ENCODE data around the gene HINT3. TPM values are rescaled to one million over a fixed set of nuclear protein-coding genes. Genes with fewer than 3 reads are reported as not detected.

Gene HINT3
- total RNA-seq, 1 experiment from 2014 or later = 22.0 TPM

DNA sequence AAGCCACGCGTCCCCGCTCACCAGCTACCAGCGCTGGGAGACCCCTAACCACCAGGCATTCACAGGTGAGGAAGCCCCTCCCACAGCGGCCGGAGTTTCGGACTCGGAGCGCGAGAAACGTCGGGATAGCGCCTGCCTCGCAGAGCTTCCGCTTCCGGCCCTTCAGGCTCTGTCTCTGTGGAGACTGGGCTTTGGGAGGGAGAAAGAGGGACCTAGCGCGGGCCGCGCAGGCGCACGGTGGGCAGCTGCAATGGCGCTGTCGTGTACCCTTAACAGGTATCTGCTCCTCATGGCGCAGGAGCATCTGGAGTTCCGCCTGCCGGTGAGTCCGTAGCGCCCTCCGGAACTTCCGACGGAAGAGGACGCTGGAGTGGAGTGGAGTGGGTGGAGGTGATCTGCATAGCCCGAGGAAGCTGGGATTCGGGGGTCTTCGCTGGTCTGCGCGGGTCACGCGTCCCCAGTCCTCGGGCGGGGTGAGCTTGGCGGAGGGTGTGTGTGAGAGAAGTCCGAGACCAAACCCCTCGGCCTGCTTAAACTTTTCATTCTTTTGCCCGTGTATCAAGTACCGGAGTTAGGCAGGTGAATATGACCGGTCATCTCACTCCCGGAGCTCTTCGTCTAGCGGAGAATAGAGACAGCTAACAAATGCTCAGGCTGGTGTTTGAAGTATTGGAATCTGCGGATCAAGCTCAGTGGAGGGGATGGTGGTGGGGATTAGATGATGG, 29.9 kb downstream of the HINT3 start, which contains the start of gene TRMT11:
Gene TRMT11 (plus strand): TSS at position 240 of the 725 bp plus-strand sequence. CDS start 11 bp downstream, at position 251.
- H3K36me3 ChIP-seq (ENCODE audit: insufficient read depth, low read length) = peaks cover 15% of the 10 kb centered on the region
- peak; percentile 97 for DNase-seq
- H4K20me1 ChIP-seq (ENCODE audit: insufficient read depth, low read depth, low read length) = peaks cover 5% of the 10 kb centered on the region
- H3K4me3 ChIP-seq (ENCODE audit: low read length) = peak within 1 kb of the TSS; percentile 78
- H3K27ac ChIP-seq (ENCODE audit: low read length) = peak within 1 kb of the TSS; percentile 74
- no peaks in the 10 kb centered on the region for H3K27me3 ChIP-seq (ENCODE audit: low read length)
- no peaks in the 10 kb centered on the region for H3K9me2 ChIP-seq (replicated peaks; ENCODE audit: insufficient read depth, low read length)
- H3K4me2 ChIP-seq (ENCODE audit: low read depth, low read length, poor library complexity, severe bottlenecking) = peak within 1 kb of the TSS; percentile 90
- H3K9ac ChIP-seq (ENCODE audit: low read length) = peak within 1 kb of the TSS; percentile 82
- H2AFZ ChIP-seq (ENCODE audit: low read length) = peak within 1 kb of the TSS; percentile 22
- peaks cover 60% of the 10 kb centered on the region for H3K4me1 ChIP-seq (ENCODE audit: low read length)
- peaks cover 65% of the 10 kb centered on the region for H3K79me2 ChIP-seq (ENCODE audit: low read length)
- no peaks in the 10 kb centered on the region for H3K9me3 ChIP-seq (ENCODE audit: low read length)

GRCh38 chr6:125987026-125987617, 30.6 kb downstream of the HINT3 start:
- Histone ChIP-seq H3K9me2 (replicated peaks; ENCODE audit: insufficient read depth, low read length) (no peaks in the 10 kb centered on the region), H3K4me3 (ENCODE audit: low read length) (peak overlapping the region; percentile 78), H3K4me2 (ENCODE audit: low read depth, low read length, poor library complexity, severe bottlenecking) (peak overlapping the region; percentile 90), H3K27ac (ENCODE audit: low read length) (peak overlapping the region; percentile 74), H3K9me3 (ENCODE audit: low read length) (no peaks in the 10 kb centered on the region), H3K36me3 (ENCODE audit: insufficient read depth, low read length) (peaks cover 10% of the 10 kb centered on the region), H2AFZ (ENCODE audit: low read length) (no peak overlapping the region; the same call in 1 of the 2 replicates), H3K9ac (ENCODE audit: low read length) (peak overlapping the region; percentile 82), H3K4me1 (ENCODE audit: low read length) (peaks cover 66% of the 10 kb centered on the region), H3K79me2 (ENCODE audit: low read length) (peaks cover 72% of the 10 kb centered on the region), H3K27me3 (ENCODE audit: low read length) (no peaks in the 10 kb centered on the region), H4K20me1 (ENCODE audit: insufficient read depth, low read depth, low read length) (peaks cover 5% of the 10 kb centered on the region)
- peak; percentile 80 for DNase-seq

DNA sequence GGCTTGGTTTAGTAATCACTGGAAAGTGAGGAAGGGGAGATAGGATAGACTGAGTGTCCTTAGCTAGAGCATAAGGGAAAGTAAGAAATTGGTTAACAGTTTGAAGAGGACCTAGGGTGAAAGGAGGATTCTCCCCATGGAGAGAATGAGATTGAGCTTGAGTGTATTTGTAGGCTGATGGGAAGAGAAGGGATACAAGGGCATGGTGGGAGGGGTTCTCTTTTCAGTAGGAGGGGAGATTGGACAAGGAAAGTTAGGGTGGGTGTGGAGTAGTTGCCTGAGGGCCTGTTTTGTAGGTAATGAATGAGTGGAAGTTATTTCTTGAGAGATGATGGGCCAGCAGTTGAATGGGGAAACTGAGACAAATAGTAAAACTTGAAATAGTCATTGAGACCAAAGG, 31.7 kb downstream of the HINT3 start:
- no peak overlapping the region for H3K27ac ChIP-seq (ENCODE audit: low read length)
- no peaks in the 10 kb centered on the region for H3K9me2 ChIP-seq (replicated peaks; ENCODE audit: insufficient read depth, low read length)
- peak overlapping the region; percentile 15; the same call in 1 of the 2 replicates for H3K9ac ChIP-seq (ENCODE audit: low read length)
- no peak for DNase-seq
- no peak overlapping the region for H2AFZ ChIP-seq (ENCODE audit: low read length)
- H3K9me3 ChIP-seq (ENCODE audit: low read length) = no peaks in the 10 kb centered on the region
- H3K27me3 ChIP-seq (ENCODE audit: low read length) = no peaks in the 10 kb centered on the region
- H3K4me3 ChIP-seq (ENCODE audit: low read length) = peak overlapping the region; percentile 78
- peaks cover 10% of the 10 kb centered on the region for H3K36me3 ChIP-seq (ENCODE audit: insufficient read depth, low read length)
- peaks cover 84% of the 10 kb centered on the region for H3K79me2 ChIP-seq (ENCODE audit: low read length)
- peaks cover 78% of the 10 kb centered on the region for H3K4me1 ChIP-seq (ENCODE audit: low read length)
- peak overlapping the region; percentile 90 for H3K4me2 ChIP-seq (ENCODE audit: low read depth, low read length, poor library complexity, severe bottlenecking)
- H4K20me1 ChIP-seq (ENCODE audit: insufficient read depth, low read depth, low read length) = peaks cover 12% of the 10 kb centered on the region

GRCh38 chr6:125989631-125990030, 33.1 kb downstream of the HINT3 start:
- H3K9ac ChIP-seq (ENCODE audit: low read length) = no peak overlapping the region
- H3K79me2 ChIP-seq (ENCODE audit: low read length) = peaks cover 97% of the 10 kb centered on the region
- H4K20me1 ChIP-seq (ENCODE audit: insufficient read depth, low read depth, low read length) = peaks cover 12% of the 10 kb centered on the region

DNA sequence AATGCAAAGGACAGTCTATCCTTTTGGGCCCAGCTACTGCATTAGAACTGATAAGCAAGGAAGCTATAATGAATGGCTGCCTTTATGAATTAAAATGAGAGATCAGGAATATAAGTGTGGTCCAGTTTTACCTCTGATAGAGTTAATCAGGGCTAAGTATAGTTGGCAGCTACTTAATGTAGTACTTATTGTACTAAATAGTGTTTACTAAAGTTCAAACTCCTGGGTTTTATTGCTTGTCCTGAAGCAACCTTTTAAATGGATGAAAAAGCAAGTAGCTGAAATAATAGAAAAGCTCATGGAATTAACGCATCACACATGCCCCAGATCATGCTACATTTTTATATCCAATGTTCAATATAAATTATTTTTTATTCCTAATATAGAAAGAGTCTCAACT, 35.1 kb downstream of the HINT3 start:
- Histone ChIP-seq H3K4me1 (ENCODE audit: low read length) (peaks cover 77% of the 10 kb centered on the region), H3K4me2 (ENCODE audit: low read depth, low read length, poor library complexity, severe bottlenecking) (peak overlapping the region; percentile 6), H3K36me3 (ENCODE audit: insufficient read depth, low read length) (peaks cover 15% of the 10 kb centered on the region), H4K20me1 (ENCODE audit: insufficient read depth, low read depth, low read length) (peaks cover 12% of the 10 kb centered on the region), H3K27me3 (ENCODE audit: low read length) (no peaks in the 10 kb centered on the region), H3K27ac (ENCODE audit: low read length) (no peak overlapping the region), H3K9me2 (replicated peaks; ENCODE audit: insufficient read depth, low read length) (no peaks in the 10 kb centered on the region), H3K9me3 (ENCODE audit: low read length) (no peaks in the 10 kb centered on the region), H3K9ac (ENCODE audit: low read length) (no peak overlapping the region), H3K79me2 (ENCODE audit: low read length) (peaks cover 95% of the 10 kb centered on the region), H3K4me3 (ENCODE audit: low read length) (no peak overlapping the region), H2AFZ (ENCODE audit: low read length) (no peak overlapping the region)
- DNase-seq = no peak

More at GRCh38 chr6:125989631-125990030, 33.1 kb downstream of the HINT3 start:
- peaks cover 78% of the 10 kb centered on the region for H3K4me1 ChIP-seq (ENCODE audit: low read length)
- no peaks in the 10 kb centered on the region for H3K9me2 ChIP-seq (replicated peaks; ENCODE audit: insufficient read depth, low read length)
- H3K4me2 ChIP-seq (ENCODE audit: low read depth, low read length, poor library complexity, severe bottlenecking) = peak overlapping the region; percentile 90
- no peaks in the 10 kb centered on the region for H3K9me3 ChIP-seq (ENCODE audit: low read length)
- no peak for DNase-seq
- H3K27me3 ChIP-seq (ENCODE audit: low read length) = no peaks in the 10 kb centered on the region
- H3K36me3 ChIP-seq (ENCODE audit: insufficient read depth, low read length) = peaks cover 10% of the 10 kb centered on the region
- no peak overlapping the region for H3K27ac ChIP-seq (ENCODE audit: low read length)
- H2AFZ ChIP-seq (ENCODE audit: low read length) = no peak overlapping the region
- H3K4me3 ChIP-seq (ENCODE audit: low read length) = peak overlapping the region; percentile 7; the same call in 1 of the 2 replicates

- Histone ChIP-seq H4K20me1 (ENCODE audit: insufficient read depth, low read depth, low read length) (peaks cover 12% of the 10 kb centered on the region; the same call in 1 of the 2 replicates), H3K4me3 (ENCODE audit: low read length) (no peak overlapping the region), H3K9me3 (ENCODE audit: low read length) (no peaks in the 10 kb centered on the region), H3K27ac (ENCODE audit: low read length) (no peak overlapping the region), H3K27me3 (ENCODE audit: low read length) (no peaks in the 10 kb centered on the region), H3K9me2 (replicated peaks; ENCODE audit: insufficient read depth, low read length) (no peaks in the 10 kb centered on the region), H3K4me1 (ENCODE audit: low read length) (peaks cover 50% of the 10 kb centered on the region), H3K4me2 (ENCODE audit: low read depth, low read length, poor library complexity, severe bottlenecking) (no peak overlapping the region), H3K9ac (ENCODE audit: low read length) (no peak overlapping the region), H3K36me3 (ENCODE audit: insufficient read depth, low read length) (peaks cover 36% of the 10 kb centered on the region), H2AFZ (ENCODE audit: low read length) (no peak overlapping the region), H3K79me2 (ENCODE audit: low read length) (peaks cover 93% of the 10 kb centered on the region)
- no peak for DNase-seq
These were observed 38.3 kb downstream of the HINT3 start for GRCh38 chr6:125994670-125995488.

DNA sequence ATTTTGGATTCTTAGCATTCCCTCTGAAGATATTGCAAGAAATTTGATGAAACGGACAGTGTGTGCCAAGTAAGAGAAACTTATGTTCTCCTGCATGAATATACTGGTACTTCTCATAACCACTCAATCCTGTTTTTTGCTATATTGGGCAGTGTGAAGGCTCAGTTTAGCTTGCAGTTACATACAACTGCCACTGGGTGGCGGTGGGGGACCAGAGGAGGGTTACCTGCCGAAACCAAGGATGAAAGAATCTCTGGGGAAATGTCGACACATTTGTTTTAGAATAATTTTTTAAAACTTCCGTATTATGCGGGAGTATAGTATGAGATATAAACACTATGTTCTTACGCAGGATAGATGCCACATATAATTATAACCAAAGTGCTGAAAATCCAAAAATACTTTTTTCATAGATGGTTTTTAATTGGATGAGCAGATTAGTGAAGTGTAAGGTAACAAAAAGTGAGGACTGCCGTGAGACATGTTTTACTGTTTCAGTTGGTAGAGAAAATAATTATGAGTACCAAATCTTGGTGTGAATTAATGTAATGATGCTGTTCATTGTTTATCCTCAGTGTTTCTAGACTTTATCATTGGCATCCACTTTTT, 39.5 kb downstream of the HINT3 start:
- H3K4me3 ChIP-seq (ENCODE audit: low read length) = peak overlapping the region; percentile 31; the same call in 1 of the 2 replicates
- peak overlapping the region; percentile 45 for H3K4me2 ChIP-seq (ENCODE audit: low read depth, low read length, poor library complexity, severe bottlenecking)

More for the DNA sequence above, 39.5 kb downstream of the HINT3 start:
- H3K4me1 ChIP-seq (ENCODE audit: low read length) = peaks cover 41% of the 10 kb centered on the region
- no peaks in the 10 kb centered on the region for H3K9me3 ChIP-seq (ENCODE audit: low read length)
- H3K9ac ChIP-seq (ENCODE audit: low read length) = no peak overlapping the region
- no peaks in the 10 kb centered on the region for H3K27me3 ChIP-seq (ENCODE audit: low read length)
- no peaks in the 10 kb centered on the region for H3K9me2 ChIP-seq (replicated peaks; ENCODE audit: insufficient read depth, low read length)
- DNase-seq = peak; percentile 92
- H3K36me3 ChIP-seq (ENCODE audit: insufficient read depth, low read length) = peaks cover 48% of the 10 kb centered on the region
- no peak overlapping the region for H2AFZ ChIP-seq (ENCODE audit: low read length)
- H3K79me2 ChIP-seq (ENCODE audit: low read length) = peaks cover 93% of the 10 kb centered on the region
- H3K27ac ChIP-seq (ENCODE audit: low read length) = no peak overlapping the region
- H4K20me1 ChIP-seq (ENCODE audit: insufficient read depth, low read depth, low read length) = peaks cover 6% of the 10 kb centered on the region; the same call in 1 of the 2 replicates
